SH-SY5Y (cell line): ENCODE data around the gene POLR1B.

Experiments used
- GATA2 ChIP-seq: IDR thresholded peaks from 2 replicates; pipeline ENCODE4 v1.6.1; 2011; ENCODE audit warnings: mild to moderate bottlenecking, low read depth, low read length
- GATA3 ChIP-seq: IDR thresholded peaks from 2 replicates; pipeline ENCODE4 v1.6.1; 2011; ENCODE audit warnings: low read depth, mild to moderate bottlenecking, low read length, moderate library complexity

GRCh38 chr2:112542984-112543661 is 858 bp downstream of the POLR1B start:
- TF ChIP-seq GATA2 = no peak
- TF ChIP-seq GATA3 = no peak
